ENCODE measurements around the gene MVB12A.
A peak's percentile ranks its signal among the peaks of the same experiment; 100 is the strongest.

The MVB12A gene

GRCh38 chr19:17391371-17392151 is 28.3 kb upstream of the MVB12A start:
- TF ChIP-seq CTCF (IDR thresholded peaks at IDR 0.05; ENCODE audit: insufficient read depth, low read length, poor library complexity, severe bottlenecking) (no peak), EZH2phosphoT487 (conservative IDR thresholded peaks at IDR 0.05; ENCODE audit: low read length) (no peak)
- Histone ChIP-seq H3K4me2 (ENCODE audit: low read depth, low read length, poor library complexity, severe bottlenecking) (peak overlapping the region; percentile 67), H3K36me3 (ENCODE audit: low read length) (no peaks in the 10 kb centered on the region), H3K9me3 (ENCODE audit: insufficient read depth, low read length) (no peaks in the 10 kb centered on the region), H3K79me2 (ENCODE audit: insufficient read depth, low read length) (no peaks in the 10 kb centered on the region), H4K20me1 (ENCODE audit: low read depth, low read length) (no peaks in the 10 kb centered on the region), H3K4me3 (ENCODE audit: insufficient read depth, low read length, poor library complexity, severe bottlenecking) (peak overlapping the region; percentile 30), H3K9me2 (replicated peaks; ENCODE audit: insufficient read depth, low read length) (no peaks in the 10 kb centered on the region), H3K27ac (ENCODE audit: low read depth, low read length) (no peak overlapping the region), H3F3A (ENCODE audit: insufficient read depth) (0 out of 2 replicates have a peak, but pooled peaks cover 3% of the 10 kb centered on the region), H3K9ac (ENCODE audit: low read length) (peak overlapping the region; percentile 15; the same call in 1 of the 2 replicates), H3K27me3 (ENCODE audit: low read length) (no peaks in the 10 kb centered on the region), H2AFZ (ENCODE audit: low read depth, low read length, severe bottlenecking) (peak overlapping the region; percentile 44)

- H3F3A ChIP-seq (ENCODE audit: insufficient read depth), result 0 out of 2 replicates have a peak, but pooled peaks cover 3% of the 10 kb centered on the region
- H2AFZ ChIP-seq (ENCODE audit: low read depth, low read length, severe bottlenecking), result no peak overlapping the region
- no peaks in the 10 kb centered on the region for H3K79me2 ChIP-seq (ENCODE audit: insufficient read depth, low read length)
- no peaks in the 10 kb centered on the region for H3K9me3 ChIP-seq (ENCODE audit: insufficient read depth, low read length)
- no peaks in the 10 kb centered on the region for H4K20me1 ChIP-seq (ENCODE audit: low read depth, low read length)
- no peaks in the 10 kb centered on the region for H3K9me2 ChIP-seq (replicated peaks; ENCODE audit: insufficient read depth, low read length)
- TF ChIP-seq EZH2phosphoT487 (conservative IDR thresholded peaks at IDR 0.05; ENCODE audit: low read length), result no peak
- TF ChIP-seq CTCF (IDR thresholded peaks at IDR 0.05; ENCODE audit: insufficient read depth, low read length, poor library complexity, severe bottlenecking), result no peak
- no peak overlapping the region for H3K4me3 ChIP-seq (ENCODE audit: insufficient read depth, low read length, poor library complexity, severe bottlenecking)
- H3K27ac ChIP-seq (ENCODE audit: low read depth, low read length), result no peak overlapping the region
- no peak overlapping the region for H3K4me2 ChIP-seq (ENCODE audit: low read depth, low read length, poor library complexity, severe bottlenecking)
- H3K9ac ChIP-seq (ENCODE audit: low read length), result no peak overlapping the region
- H3K36me3 ChIP-seq (ENCODE audit: low read length), result no peaks in the 10 kb centered on the region
- no peaks in the 10 kb centered on the region for H3K27me3 ChIP-seq (ENCODE audit: low read length)
Observed at GRCh38 chr19:17393002-17393401, 26.8 kb upstream of the MVB12A start.

- H3K79me2 ChIP-seq (ENCODE audit: insufficient read depth, low read length), result no peaks in the 10 kb centered on the region
- H4K20me1 ChIP-seq (ENCODE audit: low read depth, low read length), result no peaks in the 10 kb centered on the region
- H3K9me2 ChIP-seq (replicated peaks; ENCODE audit: insufficient read depth, low read length), result no peaks in the 10 kb centered on the region
- TF ChIP-seq EZH2phosphoT487 (conservative IDR thresholded peaks at IDR 0.05; ENCODE audit: low read length) (no peak), CTCF (IDR thresholded peaks at IDR 0.05; ENCODE audit: insufficient read depth, low read length, poor library complexity, severe bottlenecking) (no peak)
- H3K9ac ChIP-seq (ENCODE audit: low read length), result no peak within 1 kb of the TSS
- no peak within 1 kb of the TSS for H3K4me2 ChIP-seq (ENCODE audit: low read depth, low read length, poor library complexity, severe bottlenecking)
- H3K9me3 ChIP-seq (ENCODE audit: insufficient read depth, low read length), result no peaks in the 10 kb centered on the region
- H3K4me3 ChIP-seq (ENCODE audit: insufficient read depth, low read length, poor library complexity, severe bottlenecking), result no peak within 1 kb of the TSS
- 0 out of 2 replicates have a peak, but pooled peaks cover 3% of the 10 kb centered on the region for H3F3A ChIP-seq (ENCODE audit: insufficient read depth)
- H3K36me3 ChIP-seq (ENCODE audit: low read length), result no peaks in the 10 kb centered on the region
- H3K27ac ChIP-seq (ENCODE audit: low read depth, low read length), result no peak within 1 kb of the TSS
- no peak within 1 kb of the TSS for H2AFZ ChIP-seq (ENCODE audit: low read depth, low read length, severe bottlenecking)
- no peaks in the 10 kb centered on the region for H3K27me3 ChIP-seq (ENCODE audit: low read length)
Observed at GRCh38 chr19:17393914-17394313, 25.9 kb upstream of the MVB12A start, which contains the start of gene CCDC194. CCDC194 (minus strand) TSS chr19:17394196; CDS start chr19:17394158, 38 bp downstream.

Data from SU-DHL-6 (cell line).